RWPE2 (cell line): ENCODE results near the gene SP5.

ENCODE experiments used
- ATAC-seq: fragments of 200-7000 bp; cut with Tn5 transposase; 3 replicates; pipeline ENCODE4 v1.9.1; 2021; ENCODE audit warnings: low read depth
- DNase-seq: peaks from one replicate; pipeline ENCODE4 v3.0.0-alpha.2; 2020; ENCODE audit warnings: low spot score
- H3K27ac ChIP-seq: fragments of 450-650 bp; 2 replicates; pipeline ENCODE4 v1.5.1; 2017; ENCODE audit warnings: mild to moderate bottlenecking; ENCODE audit not compliant: poor library complexity, severe bottlenecking
- H3K27me3 ChIP-seq: fragments of 250-450 bp; sonication (Bioruptor Pico); 2 replicates; pipeline ENCODE4 v1.5.1; 2021; ENCODE audit warnings: mild to moderate bottlenecking, moderate library complexity; ENCODE audit not compliant: insufficient read depth, poor library complexity, severe bottlenecking
- H3K36me3 ChIP-seq: fragments of 250-450 bp; sonication (Bioruptor Pico); 2 replicates; pipeline ENCODE4 v1.5.1; 2020; ENCODE audit warnings: low read depth, mild to moderate bottlenecking, moderate library complexity
- H3K4me1 ChIP-seq: fragments of 250-450 bp; sonication (Bioruptor Pico); 2 replicates; pipeline ENCODE4 v1.5.1; 2021; ENCODE audit warnings: mild to moderate bottlenecking, moderate library complexity; ENCODE audit not compliant: insufficient read depth, poor library complexity, severe bottlenecking
- H3K4me3 ChIP-seq: fragments of 250-450 bp; sonication (Bioruptor Pico); 2 replicates; pipeline ENCODE4 v1.5.1; 2021; ENCODE audit warnings: mild to moderate bottlenecking, moderate library complexity; ENCODE audit not compliant: severe bottlenecking
- H3K9me3 ChIP-seq: fragments of 250-450 bp; sonication (Bioruptor Pico); 2 replicates; pipeline ENCODE4 v1.5.1; 2021; ENCODE audit warnings: mild to moderate bottlenecking, moderate library complexity; ENCODE audit not compliant: severe bottlenecking
- CTCF ChIP-seq: fragments of 450-650 bp; IDR thresholded peaks from one replicate; pipeline ENCODE4 v1.5.1; 2017; ENCODE audit warnings: mild to moderate bottlenecking, moderate library complexity; ENCODE audit not compliant: poor library complexity, severe bottlenecking

The SP5 gene

GRCh38 chr2:170707821-170708795, 7.0 kb upstream of the SP5 start:
- Histone ChIP-seq H3K4me1 (no peaks in the 10 kb centered on the region), H3K4me3 (no peak overlapping the region), H3K36me3 (no peaks in the 10 kb centered on the region), H3K9me3 (no peaks in the 10 kb centered on the region), H3K27ac (no peak overlapping the region), H3K27me3 (peaks cover 15% of the 10 kb centered on the region)
- ATAC-seq (no peak), DNase-seq (no peak)
- TF ChIP-seq CTCF, result no peak

DNA sequence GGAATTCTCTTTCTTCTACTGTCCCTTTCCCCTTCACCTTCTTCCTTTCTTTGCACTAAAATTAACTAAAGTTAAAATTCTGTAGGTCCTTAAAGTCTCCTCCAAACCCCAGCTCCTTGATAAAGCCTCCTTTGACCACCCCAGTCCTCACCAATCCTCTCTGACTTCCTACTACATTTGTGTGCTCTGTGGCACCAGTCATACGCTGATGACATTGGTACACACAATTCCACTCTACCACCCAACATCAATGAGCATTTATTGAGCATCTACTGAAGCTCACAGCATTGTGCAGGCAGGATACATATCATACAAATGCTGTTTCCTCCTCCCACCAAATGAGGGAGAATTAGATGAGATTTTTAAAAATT, 4.5 kb upstream of the SP5 start:
- TF ChIP-seq CTCF, result no peak
- peaks cover 23% of the 10 kb centered on the region for H3K27me3 ChIP-seq

GRCh38 chr2:170711196-170711773, 3.9 kb upstream of the SP5 start:
- TF ChIP-seq CTCF, result no peak
- ATAC-seq (no peak), DNase-seq (no peak)
- Histone ChIP-seq H3K4me1 (no peaks in the 10 kb centered on the region), H3K27ac (no peak overlapping the region), H3K36me3 (no peaks in the 10 kb centered on the region), H3K9me3 (no peaks in the 10 kb centered on the region), H3K4me3 (no peak overlapping the region), H3K27me3 (peaks cover 30% of the 10 kb centered on the region)

More for the DNA sequence above, 4.5 kb upstream of the SP5 start:
- DNase-seq (no peak), ATAC-seq (no peak)
- Histone ChIP-seq H3K4me3 (no peak overlapping the region), H3K27ac (no peak overlapping the region), H3K4me1 (no peaks in the 10 kb centered on the region), H3K36me3 (no peaks in the 10 kb centered on the region), H3K9me3 (no peaks in the 10 kb centered on the region)

GRCh38 chr2:170711774-170712652, 3.1 kb upstream of the SP5 start:
- no peak for ATAC-seq
- TF ChIP-seq CTCF, result no peak
- DNase-seq, result peak; percentile 63
- Histone ChIP-seq H3K27ac (no peak overlapping the region), H3K4me1 (no peaks in the 10 kb centered on the region), H3K27me3 (peaks cover 35% of the 10 kb centered on the region), H3K36me3 (no peaks in the 10 kb centered on the region), H3K9me3 (no peaks in the 10 kb centered on the region), H3K4me3 (no peak overlapping the region)
